Cardiac muscle cell (in vitro differentiated cells and primary cell): ENCODE data around the gene KLHL30. TPM values are rescaled to one million over a fixed set of nuclear protein-coding genes. Genes with fewer than 3 reads are reported as not detected.

Source experiments
- DNase-seq, 2 donors: peaks; one replicate each; pipeline versions ENCODE4 v3.0.0 to v3.0.0-alpha.2; 2010 to 2017; ENCODE audit warnings: low read depth in 1 of 2, low spot score in 1 of 2
- H3K27ac ChIP-seq: fragments of 200-600 bp; sonication (generic); 2 replicates; pipeline ENCODE4 v1.5.1; 2016
- H3K27me3 ChIP-seq: fragments of 200-600 bp; sonication (generic); 2 replicates; pipeline ENCODE4 v1.6.0; 2016; ENCODE audit warnings: control low read depth
- H3K36me3 ChIP-seq: fragments of 200-600 bp; sonication (generic); 2 replicates; pipeline ENCODE4 v1.5.1; 2016; ENCODE audit warnings: control low read depth
- H3K4me1 ChIP-seq: fragments of 200-600 bp; sonication (generic); 2 replicates; pipeline ENCODE4 v1.8.1; 2017; ENCODE audit warnings: low read depth, mild to moderate bottlenecking, mixed run types
- H3K4me3 ChIP-seq: fragments of 200-600 bp; sonication (generic); 2 replicates; pipeline ENCODE4 v1.5.1; 2016; ENCODE audit warnings: mild to moderate bottlenecking
- H3K9me3 ChIP-seq: fragments of 200-600 bp; sonication (generic); 2 replicates; pipeline ENCODE4 v1.5.1; 2017; ENCODE audit warnings: low read depth, mild to moderate bottlenecking, control low read depth
- polyA plus RNA-seq: library from polyadenylated mRNA; unstranded; fragments of >200 nt; fragmentation: Nextera tagmentation; extraction: Ambion mirVana; gene quantifications from 2 replicates; pipeline ENCODE4 v1.2.1, GENCODE V29; 2016
- total RNA-seq: library from RNA; depleted of rRNA; stranded (reverse); fragments of >200 nt; gene quantifications from 2 replicates; pipeline ENCODE4 v1.2.3, GENCODE V29; 2016
- TF ChIP-seq, protein P1 (sequence below): IDR thresholded peaks from 2 replicates; pipeline ENCODE4 v1.5.1; 2012; ENCODE audit warnings: low read depth, mild to moderate bottlenecking, low read length

Gene KLHL30
- total and polyA plus RNA-seq, 2 experiments from 2014 or later: 6.7 to 31.7 TPM

- Histone ChIP-seq H3K4me1 (peaks cover 8% of the 10 kb centered on the region), H3K27ac (no peak overlapping the region), H3K27me3 (no peaks in the 10 kb centered on the region), H3K9me3 (no peaks in the 10 kb centered on the region), H3K36me3 (no peaks in the 10 kb centered on the region), H3K4me3 (no peak overlapping the region)
- TF ChIP-seq, protein P1, sequence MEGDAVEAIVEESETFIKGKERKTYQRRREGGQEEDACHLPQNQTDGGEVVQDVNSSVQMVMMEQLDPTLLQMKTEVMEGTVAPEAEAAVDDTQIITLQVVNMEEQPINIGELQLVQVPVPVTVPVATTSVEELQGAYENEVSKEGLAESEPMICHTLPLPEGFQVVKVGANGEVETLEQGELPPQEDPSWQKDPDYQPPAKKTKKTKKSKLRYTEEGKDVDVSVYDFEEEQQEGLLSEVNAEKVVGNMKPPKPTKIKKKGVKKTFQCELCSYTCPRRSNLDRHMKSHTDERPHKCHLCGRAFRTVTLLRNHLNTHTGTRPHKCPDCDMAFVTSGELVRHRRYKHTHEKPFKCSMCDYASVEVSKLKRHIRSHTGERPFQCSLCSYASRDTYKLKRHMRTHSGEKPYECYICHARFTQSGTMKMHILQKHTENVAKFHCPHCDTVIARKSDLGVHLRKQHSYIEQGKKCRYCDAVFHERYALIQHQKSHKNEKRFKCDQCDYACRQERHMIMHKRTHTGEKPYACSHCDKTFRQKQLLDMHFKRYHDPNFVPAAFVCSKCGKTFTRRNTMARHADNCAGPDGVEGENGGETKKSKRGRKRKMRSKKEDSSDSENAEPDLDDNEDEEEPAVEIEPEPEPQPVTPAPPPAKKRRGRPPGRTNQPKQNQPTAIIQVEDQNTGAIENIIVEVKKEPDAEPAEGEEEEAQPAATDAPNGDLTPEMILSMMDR: no peak
- DNase-seq: no peak
Observed at GRCh38 chr2:238101891-238102841, 36.3 kb upstream of the KLHL30 start.

GRCh38 chr2:238102865-238103264 is 35.6 kb upstream of the KLHL30 start:
- no peaks in the 10 kb centered on the region for H3K27me3 ChIP-seq
- H3K4me1 ChIP-seq: peaks cover 8% of the 10 kb centered on the region
- no peaks in the 10 kb centered on the region for H3K36me3 ChIP-seq
- no peak overlapping the region for H3K27ac ChIP-seq
- no peaks in the 10 kb centered on the region for H3K9me3 ChIP-seq
- DNase-seq: no peak
- H3K4me3 ChIP-seq: no peak overlapping the region
- TF ChIP-seq, protein P1: no peak

- TF ChIP-seq, protein P1: no peak
- peaks cover 9% of the 10 kb centered on the region for H3K4me1 ChIP-seq
- H3K27me3 ChIP-seq: no peaks in the 10 kb centered on the region
- no peak overlapping the region for H3K27ac ChIP-seq
- no peaks in the 10 kb centered on the region for H3K9me3 ChIP-seq
- DNase-seq: no peak
- no peak overlapping the region for H3K4me3 ChIP-seq
- H3K36me3 ChIP-seq: no peaks in the 10 kb centered on the region
Observed at GRCh38 chr2:238103465-238104225, 34.8 kb upstream of the KLHL30 start.

DNA sequence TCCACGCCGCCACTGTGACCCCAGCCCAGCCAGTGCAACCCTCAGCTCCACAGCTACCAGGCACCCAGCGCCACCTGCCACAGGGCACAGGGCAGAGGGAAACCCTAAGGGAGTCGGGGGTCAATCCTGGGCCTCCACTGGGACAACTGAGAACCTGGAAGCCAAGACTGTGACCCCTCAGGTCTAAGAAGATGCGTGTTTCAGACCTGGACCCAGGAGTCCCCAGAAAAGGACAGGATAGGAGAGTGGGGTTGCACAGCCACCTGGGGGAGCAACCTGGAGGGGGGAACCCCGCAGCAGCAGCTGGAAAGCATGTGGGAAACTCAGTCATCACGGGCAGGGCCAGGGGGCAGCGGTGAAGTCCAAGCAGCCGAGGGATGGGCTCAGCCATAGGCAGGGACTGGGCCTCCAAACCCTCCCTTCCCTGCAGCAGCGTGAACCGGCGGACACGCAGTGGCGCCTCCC is 34.2 kb upstream of the KLHL30 start:
- TF ChIP-seq, protein P1: no peak
- DNase-seq: no peak

GRCh38 chr2:238104691-238105371 is 33.6 kb upstream of the KLHL30 start:
- no peaks in the 10 kb centered on the region for H3K36me3 ChIP-seq
- H3K4me1 ChIP-seq: peaks cover 18% of the 10 kb centered on the region
- TF ChIP-seq, protein P1: no peak
- no peak for DNase-seq
- no peaks in the 10 kb centered on the region for H3K9me3 ChIP-seq
- no peaks in the 10 kb centered on the region for H3K27me3 ChIP-seq
- no peak overlapping the region for H3K27ac ChIP-seq
- no peak overlapping the region for H3K4me3 ChIP-seq

More for the DNA sequence above, 34.2 kb upstream of the KLHL30 start:
- H3K4me1 ChIP-seq: peaks cover 15% of the 10 kb centered on the region
- no peak overlapping the region for H3K4me3 ChIP-seq
- H3K27ac ChIP-seq: no peak overlapping the region
- H3K9me3 ChIP-seq: no peaks in the 10 kb centered on the region
- no peaks in the 10 kb centered on the region for H3K36me3 ChIP-seq
- no peaks in the 10 kb centered on the region for H3K27me3 ChIP-seq
